ENCODE measurements around the gene ADAMTS13. TPM values are rescaled to one million over a fixed set of nuclear protein-coding genes. Genes with fewer than 3 reads are reported as not detected.
A peak's percentile ranks its signal among the peaks of the same experiment; 100 is the strongest.
"Not testable (repeated sequence)": the region's sequence is repeated elsewhere in the genome, so short reads cannot be mapped to it uniquely, and the experiment has no call there.

ADAMTS13 gene
- total RNA-seq, 2 experiments from 2014 or later = 2.3 to 3.0 TPM

- ChIA-PET CTCF (no interaction called here), POLR2A (no interaction called here)
- H3K4me3 Mint-ChIP-seq = no peak overlapping the region
- H3K36me3 Mint-ChIP-seq (ENCODE audit: low read depth) = no peaks in the 10 kb centered on the region
- H3K9me3 Mint-ChIP-seq = no peaks in the 10 kb centered on the region
- DNase-seq = no peak
- no peak overlapping the region for H3K27ac Mint-ChIP-seq
- H3K27me3 Mint-ChIP-seq = no peaks in the 10 kb centered on the region
- peaks cover 4% of the 10 kb centered on the region for H3K4me1 Mint-ChIP-seq
These were observed 38.7 kb upstream of the ADAMTS13 start for GRCh38 chr9:133383438-133383837.

DNA sequence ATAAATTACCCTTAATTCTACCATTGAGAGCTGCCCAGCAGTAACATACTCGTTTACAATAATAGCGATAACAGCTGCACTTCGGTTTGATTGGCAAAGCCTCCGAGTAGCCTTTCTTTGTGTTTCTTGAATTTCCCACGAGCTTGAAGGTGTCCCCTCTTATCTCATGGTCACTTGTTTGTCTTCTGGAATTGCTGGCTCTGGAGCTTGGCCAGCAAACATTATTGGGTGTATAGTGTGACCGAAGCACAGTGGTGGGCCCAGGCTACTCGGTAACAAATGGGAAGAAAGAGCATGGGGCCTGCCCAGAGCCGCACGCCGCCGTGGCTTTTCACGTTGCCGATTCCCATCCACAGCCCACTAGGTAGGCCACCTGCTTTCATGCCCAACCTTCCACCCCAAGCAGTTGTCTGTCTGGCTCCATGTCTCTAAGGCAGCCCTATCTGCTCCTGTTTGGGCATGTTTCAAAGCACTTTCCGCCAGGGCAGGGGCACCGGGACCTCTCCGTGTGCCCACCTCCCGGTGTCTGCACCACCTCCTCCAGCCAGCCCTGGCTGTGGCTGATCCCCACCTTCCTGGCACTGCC, 37.3 kb upstream of the ADAMTS13 start:
- Mint-ChIP-seq H3K36me3 (ENCODE audit: low read depth) (no peaks in the 10 kb centered on the region), H3K9me3 (no peaks in the 10 kb centered on the region), H3K27ac (no peak overlapping the region), H3K4me1 (no peaks in the 10 kb centered on the region), H3K27me3 (no peaks in the 10 kb centered on the region), H3K4me3 (no peak overlapping the region)
- ChIA-PET POLR2A (interaction anchor here (0.7 kb wide), 1 partner anchor 109 kb away, joined by 4 read pairs; no protein-coding TSS in a partner anchor), CTCF (interaction anchor here (0.7 kb wide), 1 partner anchor 24 kb away, joined by 4 read pairs; no protein-coding TSS in a partner anchor)
- DNase-seq = no peak

GRCh38 chr9:133385452-133385851, 36.7 kb upstream of the ADAMTS13 start:
- H3K4me1 Mint-ChIP-seq = no peaks in the 10 kb centered on the region
- no peaks in the 10 kb centered on the region for H3K27me3 Mint-ChIP-seq
- H3K27ac Mint-ChIP-seq = no peak overlapping the region
- DNase-seq = no peak
- ChIA-PET CTCF (interaction anchor here (0.7 kb wide), 1 partner anchor 24 kb away, joined by 4 read pairs; no protein-coding TSS in a partner anchor), POLR2A (no interaction called here)
- H3K9me3 Mint-ChIP-seq = no peaks in the 10 kb centered on the region
- no peaks in the 10 kb centered on the region for H3K36me3 Mint-ChIP-seq (ENCODE audit: low read depth)
- H3K4me3 Mint-ChIP-seq = no peak overlapping the region

GRCh38 chr9:133386338-133386737, 35.8 kb upstream of the ADAMTS13 start:
- no peak overlapping the region for H3K27ac Mint-ChIP-seq
- ChIA-PET POLR2A (no interaction called here), CTCF (interaction anchor here (1.5 kb wide), 1 partner anchor 11 kb away, joined by 3 read pairs; no protein-coding TSS in a partner anchor)
- H3K4me1 Mint-ChIP-seq = no peaks in the 10 kb centered on the region
- H3K9me3 Mint-ChIP-seq = no peaks in the 10 kb centered on the region
- no peak for DNase-seq
- H3K4me3 Mint-ChIP-seq = no peak overlapping the region
- no peaks in the 10 kb centered on the region for H3K27me3 Mint-ChIP-seq
- H3K36me3 Mint-ChIP-seq (ENCODE audit: low read depth) = no peaks in the 10 kb centered on the region

DNA sequence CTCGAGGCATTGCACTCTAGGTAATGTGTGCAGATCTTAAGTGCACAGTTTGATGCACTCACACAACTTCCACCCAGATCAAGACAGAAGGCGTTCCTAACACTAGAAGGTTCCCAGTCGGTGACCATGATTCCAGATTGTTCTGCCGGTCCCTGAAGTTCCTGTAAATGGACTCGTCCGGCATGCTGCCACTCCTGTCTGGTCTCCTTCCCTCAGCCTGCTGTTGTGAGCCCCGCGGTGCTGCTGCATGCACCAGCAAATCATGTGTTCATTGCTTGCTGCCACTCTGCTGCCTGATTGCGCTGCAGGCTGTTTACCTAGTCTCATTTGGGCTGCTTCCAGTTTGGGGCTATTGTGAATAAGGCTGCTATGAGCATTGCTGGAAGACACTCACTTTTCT, 34.5 kb upstream of the ADAMTS13 start:
- no peak for DNase-seq
- no peaks in the 10 kb centered on the region for H3K36me3 Mint-ChIP-seq (ENCODE audit: low read depth)
- H3K9me3 Mint-ChIP-seq = no peaks in the 10 kb centered on the region
- H3K4me1 Mint-ChIP-seq = no peaks in the 10 kb centered on the region
- H3K4me3 Mint-ChIP-seq = no peak overlapping the region
- ChIA-PET CTCF (interaction anchor here (0.9 to 1.5 kb wide), 2 partner anchors 10 to 11 kb away, joined by 3 read pairs; partner anchors contain the start of gene STKLD1), POLR2A (no interaction called here)
- H3K27ac Mint-ChIP-seq = no peak overlapping the region
- H3K27me3 Mint-ChIP-seq = no peaks in the 10 kb centered on the region

GRCh38 chr9:133389025-133389557, 33.1 kb upstream of the ADAMTS13 start:
- Mint-ChIP-seq H3K4me1 (no peaks in the 10 kb centered on the region), H3K4me3 (no peak overlapping the region), H3K27ac (no peak overlapping the region), H3K36me3 (ENCODE audit: low read depth) (no peaks in the 10 kb centered on the region), H3K9me3 (no peaks in the 10 kb centered on the region), H3K27me3 (no peaks in the 10 kb centered on the region)
- no peak for DNase-seq
- ChIA-PET CTCF (interaction anchor here (1.4 kb wide), 1 partner anchor 15 kb away, joined by 4 read pairs; no protein-coding TSS in a partner anchor), POLR2A (no interaction called here)

GRCh38 chr9:133389562-133389961, 32.6 kb upstream of the ADAMTS13 start:
- no peaks in the 10 kb centered on the region for H3K27me3 Mint-ChIP-seq
- no peak overlapping the region for H3K4me3 Mint-ChIP-seq
- H3K9me3 Mint-ChIP-seq = no peaks in the 10 kb centered on the region
- H3K27ac Mint-ChIP-seq = peak overlapping the region; percentile 25
- ChIA-PET CTCF (interaction anchor here (0.6 to 1.4 kb wide), 2 partner anchors 15 to 521 kb away, joined by 3 to 4 read pairs; no protein-coding TSS in a partner anchor), POLR2A (no interaction called here)
- no peaks in the 10 kb centered on the region for H3K36me3 Mint-ChIP-seq (ENCODE audit: low read depth)
- DNase-seq = no peak
- no peaks in the 10 kb centered on the region for H3K4me1 Mint-ChIP-seq

GRCh38 chr9:133390713-133391112, 31.5 kb upstream of the ADAMTS13 start:
- H3K27ac Mint-ChIP-seq = no peak overlapping the region
- H3K4me3 Mint-ChIP-seq = no peak overlapping the region
- no peaks in the 10 kb centered on the region for H3K27me3 Mint-ChIP-seq
- no peaks in the 10 kb centered on the region for H3K4me1 Mint-ChIP-seq
- no peaks in the 10 kb centered on the region for H3K36me3 Mint-ChIP-seq (ENCODE audit: low read depth)
- H3K9me3 Mint-ChIP-seq = no peaks in the 10 kb centered on the region
- CTCF ChIA-PET = no interaction called here
- no peak for DNase-seq
- POLR2A ChIA-PET = no interaction called here

DNA sequence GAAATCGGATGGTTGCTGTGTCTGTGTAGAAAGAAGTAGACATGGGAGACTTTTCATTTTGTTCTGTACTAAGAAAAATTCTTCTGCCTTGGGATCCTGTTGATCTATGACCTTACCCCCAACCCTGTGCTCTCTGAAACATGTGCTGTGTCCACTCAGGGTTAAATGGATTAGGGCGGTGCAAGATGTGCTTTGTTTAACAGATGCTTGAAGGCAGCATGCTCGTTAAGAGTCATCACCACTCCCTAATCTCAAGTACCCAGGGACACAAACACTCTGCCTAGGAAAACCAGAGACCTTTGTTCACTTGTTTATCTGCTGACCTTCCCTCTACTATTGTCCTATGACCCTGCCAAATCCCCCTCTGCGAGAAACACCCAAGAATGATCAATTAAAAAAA, 30.7 kb upstream of the ADAMTS13 start:
- H3K36me3 Mint-ChIP-seq (ENCODE audit: low read depth); H3K9me3 Mint-ChIP-seq; H3K27ac Mint-ChIP-seq; DNase-seq; POLR2A ChIA-PET; H3K4me3 Mint-ChIP-seq; H3K27me3 Mint-ChIP-seq; CTCF ChIA-PET; H3K4me1 Mint-ChIP-seq: not testable (repeated sequence)

GRCh38 chr9:133392308-133392707, 29.9 kb upstream of the ADAMTS13 start:
- H3K27me3 Mint-ChIP-seq; CTCF ChIA-PET; DNase-seq; H3K27ac Mint-ChIP-seq; H3K36me3 Mint-ChIP-seq (ENCODE audit: low read depth); H3K4me1 Mint-ChIP-seq; POLR2A ChIA-PET; H3K9me3 Mint-ChIP-seq; H3K4me3 Mint-ChIP-seq: not testable (repeated sequence)

- Mint-ChIP-seq H3K36me3 (ENCODE audit: low read depth) (no peaks in the 10 kb centered on the region), H3K27ac (no peak overlapping the region), H3K27me3 (no peaks in the 10 kb centered on the region), H3K4me3 (no peak overlapping the region), H3K4me1 (no peaks in the 10 kb centered on the region), H3K9me3 (no peaks in the 10 kb centered on the region)
- no peak for DNase-seq
- CTCF ChIA-PET = no interaction called here
- POLR2A ChIA-PET = no interaction called here
These were observed 28.8 kb upstream of the ADAMTS13 start for GRCh38 chr9:133393399-133393798.

- POLR2A ChIA-PET = no interaction called here
These were observed 27.4 kb upstream of the ADAMTS13 start for GRCh38 chr9:133394687-133395271.

DNA sequence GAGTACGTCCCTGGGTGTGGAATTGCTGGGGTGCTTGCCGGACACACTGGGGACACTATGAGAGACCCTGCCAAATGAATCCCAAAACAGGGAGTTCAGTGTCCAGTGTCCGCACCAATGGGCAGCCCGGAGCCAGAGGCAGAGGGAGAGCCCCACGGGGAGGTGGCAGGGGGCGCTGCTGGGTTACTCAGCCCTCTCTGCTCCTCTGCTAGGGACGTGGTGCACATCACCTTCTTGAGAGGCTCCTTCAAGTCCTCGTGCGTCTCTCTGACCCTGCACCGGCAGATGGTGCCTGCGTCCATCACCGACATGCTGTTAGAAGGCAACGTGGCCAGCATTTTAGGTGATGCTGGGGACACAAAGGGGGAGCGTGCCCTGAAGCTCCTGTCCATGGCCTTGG, 25.2 kb upstream of the ADAMTS13 start:
- Mint-ChIP-seq H3K9me3 (no peaks in the 10 kb centered on the region), H3K4me3 (no peak overlapping the region), H3K27ac (no peak overlapping the region), H3K4me1 (no peaks in the 10 kb centered on the region), H3K36me3 (ENCODE audit: low read depth) (no peaks in the 10 kb centered on the region), H3K27me3 (no peaks in the 10 kb centered on the region)
- POLR2A ChIA-PET = interaction anchor here (0.6 kb wide), 1 partner anchor 238 kb away, joined by 3 read pairs; no protein-coding TSS in a partner anchor
- DNase-seq = no peak
- CTCF ChIA-PET = interaction anchor here (1.2 to 1.5 kb wide), 2 partner anchors 10 to 19 kb away, joined by 3 to 4 read pairs; no protein-coding TSS in a partner anchor

More at GRCh38 chr9:133394687-133395271, 27.4 kb upstream of the ADAMTS13 start:
- no peaks in the 10 kb centered on the region for H3K36me3 Mint-ChIP-seq (ENCODE audit: low read depth)
- H3K27me3 Mint-ChIP-seq = no peaks in the 10 kb centered on the region
- H3K4me1 Mint-ChIP-seq = no peaks in the 10 kb centered on the region
- no peak overlapping the region for H3K4me3 Mint-ChIP-seq
- H3K27ac Mint-ChIP-seq = no peak overlapping the region
- H3K9me3 Mint-ChIP-seq = no peaks in the 10 kb centered on the region
- CTCF ChIA-PET = interaction anchor here (0.8 to 1.7 kb wide), 3 partner anchors 10 to 18 kb away, joined by 4 read pairs; no protein-coding TSS in a partner anchor
- no peak for DNase-seq

All from activated CD4-positive, alpha-beta T cell treated with anti-CD3 and anti-CD28 coated beads, Interleukin-2, amount 10 ng/mL, durations not matched to agents 7 days and 5 days (primary cell).